Osteocyte (in vitro differentiated cells): Measurements from ENCODE around the gene ZNF610. TPM values are rescaled to one million over a fixed set of nuclear protein-coding genes. Genes with fewer than 3 reads are reported as not detected.
"Not testable (repeated sequence)": the region's sequence is repeated elsewhere in the genome, so short reads cannot be mapped to it uniquely, and the experiment has no call there.

Experiments used
- DNase-seq: peaks from one replicate; pipeline ENCODE4 v3.0.0; 2021; ENCODE audit warnings: mixed read lengths; ENCODE audit not compliant: unreplicated experiment; ENCODE audit errors: extremely low spot score
- H3K27ac Mint-ChIP-seq: one replicate; pipeline ENCODE4 v1.8.0; 2021; ENCODE audit warnings: mild to moderate bottlenecking, mixed read lengths; ENCODE audit not compliant: unreplicated experiment
- H3K27me3 Mint-ChIP-seq: one replicate; pipeline ENCODE4 v1.8.0; 2021; ENCODE audit warnings: mixed read lengths; ENCODE audit not compliant: unreplicated experiment
- H3K36me3 Mint-ChIP-seq: one replicate; pipeline ENCODE4 v1.8.0; 2021; ENCODE audit warnings: mixed read lengths; ENCODE audit not compliant: unreplicated experiment
- H3K4me1 Mint-ChIP-seq: one replicate; pipeline ENCODE4 v1.8.0; 2021; ENCODE audit warnings: mixed read lengths; ENCODE audit not compliant: unreplicated experiment
- H3K4me3 Mint-ChIP-seq: one replicate; pipeline ENCODE4 v1.8.0; 2021; ENCODE audit warnings: mild to moderate bottlenecking, moderate library complexity, mixed read lengths; ENCODE audit not compliant: unreplicated experiment
- H3K9me3 Mint-ChIP-seq: one replicate; pipeline ENCODE4 v1.8.0; 2021; ENCODE audit warnings: mixed read lengths; ENCODE audit not compliant: unreplicated experiment
- CTCF ChIP-seq: fragments of 200-600 bp; sonication (generic); IDR thresholded peaks from 2 replicates; pipeline ENCODE4 v1.5.0; 2021; ENCODE audit warnings: antibody characterized with exemption, mild to moderate bottlenecking, moderate library complexity
- total RNA-seq: library from RNA; stranded (reverse); gene quantifications from 2 replicates; pipeline ENCODE4 v1.2.1, GENCODE V29; 2021

The ZNF610 gene
- total RNA-seq, 1 donor from 2014 or later, result 3.8 TPM

DNA sequence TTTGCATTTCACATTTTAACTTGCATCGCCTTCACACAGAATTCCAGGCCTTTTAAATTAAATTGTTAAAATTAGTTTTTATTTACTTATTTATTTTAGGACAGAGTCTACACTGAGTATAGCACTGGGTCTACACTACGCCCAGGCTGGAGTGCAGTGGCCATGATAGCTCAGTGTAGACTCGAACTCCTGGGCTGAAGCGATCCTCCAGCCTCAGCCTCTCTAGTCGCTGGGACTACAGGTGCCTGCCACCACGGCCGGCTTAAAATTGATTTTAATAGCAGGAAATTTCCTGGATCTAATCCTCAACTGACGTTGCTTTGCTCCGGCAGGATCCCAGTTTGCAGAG lies 301 bp upstream of the ZNF610 start:
- H3K4me1 Mint-ChIP-seq, result peaks cover 12% of the 10 kb centered on the region
- H3K27me3 Mint-ChIP-seq, result no peaks in the 10 kb centered on the region
- H3K9me3 Mint-ChIP-seq, result peaks cover 20% of the 10 kb centered on the region
- peak overlapping the region; percentile 97 for H3K4me3 Mint-ChIP-seq
- no peak for DNase-seq
- H3K27ac Mint-ChIP-seq, result peak overlapping the region; percentile 98
- peaks cover 19% of the 10 kb centered on the region for H3K36me3 Mint-ChIP-seq
- TF ChIP-seq CTCF, result no peak

DNA sequence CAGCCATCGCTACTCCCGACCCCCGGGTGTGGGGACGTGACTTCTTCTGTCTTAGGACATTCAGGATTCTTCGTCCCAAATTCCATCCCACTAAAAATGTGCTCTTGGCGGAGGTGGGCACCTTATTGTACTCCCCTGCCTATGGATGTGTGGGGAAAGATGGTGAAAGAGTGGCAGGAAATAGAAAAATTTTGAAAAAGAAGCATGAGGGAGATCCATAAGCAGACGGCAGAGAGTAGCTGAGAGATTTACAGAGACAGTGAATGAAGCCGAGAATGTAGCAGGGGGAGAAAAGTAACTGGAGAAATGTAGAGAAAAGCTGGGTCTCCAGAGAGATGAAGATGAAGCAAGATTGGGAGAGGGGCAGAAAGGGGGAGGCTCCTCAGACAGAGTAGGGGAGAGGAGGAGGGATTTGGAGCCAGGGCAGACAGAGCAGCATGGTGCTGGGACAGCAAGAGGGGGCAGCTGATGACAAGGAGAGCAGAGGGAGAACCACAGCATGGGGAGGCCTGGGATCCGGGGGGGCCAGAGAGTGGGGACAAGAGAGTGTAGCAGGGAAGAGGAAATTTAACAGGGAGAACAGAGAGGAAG lies 843 bp downstream of the ZNF610 start:
- no peak for DNase-seq
- Mint-ChIP-seq H3K27ac (peak overlapping the region; percentile 98), H3K9me3 (peaks cover 17% of the 10 kb centered on the region), H3K4me3 (peak overlapping the region; percentile 97), H3K27me3 (no peaks in the 10 kb centered on the region), H3K4me1 (peaks cover 12% of the 10 kb centered on the region), H3K36me3 (peaks cover 16% of the 10 kb centered on the region)
- TF ChIP-seq CTCF, result no peak

- Mint-ChIP-seq H3K36me3 (peaks cover 16% of the 10 kb centered on the region), H3K4me1 (peaks cover 12% of the 10 kb centered on the region)
- H3K4me3 Mint-ChIP-seq, H3K27ac Mint-ChIP-seq, H3K27me3 Mint-ChIP-seq, H3K9me3 Mint-ChIP-seq, DNase-seq: not testable (repeated sequence)
Observed at GRCh38 chr19:52339022-52339421, 3.0 kb downstream of the ZNF610 start.

GRCh38 chr19:52343548-52343947 lies 7.5 kb downstream of the ZNF610 start:
- H3K4me3 Mint-ChIP-seq, result no peak overlapping the region

DNA sequence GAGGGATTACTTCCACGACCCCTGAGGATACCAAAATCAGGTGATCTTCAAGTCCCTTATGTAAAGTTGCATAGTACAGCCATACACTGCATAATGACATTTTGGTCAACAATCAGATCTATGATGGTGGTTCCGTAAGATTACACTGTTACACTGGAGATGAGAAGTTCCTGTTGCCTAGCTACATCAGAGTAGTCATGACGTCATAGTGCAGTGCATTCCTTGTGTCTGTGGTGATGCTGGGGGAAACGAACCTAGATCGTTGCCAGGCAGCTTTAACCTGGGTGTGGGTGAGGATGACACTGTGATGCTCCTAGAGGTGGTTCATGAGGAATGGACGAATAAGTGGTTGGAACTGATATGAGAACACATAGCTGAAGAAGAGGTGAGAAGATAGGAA lies 9.1 kb downstream of the ZNF610 start:
- Mint-ChIP-seq H3K4me3 (no peak overlapping the region), H3K4me1 (no peaks in the 10 kb centered on the region), H3K9me3 (peaks cover 25% of the 10 kb centered on the region), H3K27me3 (no peaks in the 10 kb centered on the region), H3K36me3 (peaks cover 26% of the 10 kb centered on the region), H3K27ac (no peak overlapping the region)
- TF ChIP-seq CTCF, result no peak
- no peak for DNase-seq

More at GRCh38 chr19:52343548-52343947, 7.5 kb downstream of the ZNF610 start:
- no peak for DNase-seq
- Mint-ChIP-seq H3K36me3 (peaks cover 19% of the 10 kb centered on the region), H3K9me3 (peaks cover 17% of the 10 kb centered on the region), H3K27ac (no peak overlapping the region), H3K4me1 (no peaks in the 10 kb centered on the region), H3K27me3 (no peaks in the 10 kb centered on the region)
- TF ChIP-seq CTCF, result peak; percentile 37

DNA sequence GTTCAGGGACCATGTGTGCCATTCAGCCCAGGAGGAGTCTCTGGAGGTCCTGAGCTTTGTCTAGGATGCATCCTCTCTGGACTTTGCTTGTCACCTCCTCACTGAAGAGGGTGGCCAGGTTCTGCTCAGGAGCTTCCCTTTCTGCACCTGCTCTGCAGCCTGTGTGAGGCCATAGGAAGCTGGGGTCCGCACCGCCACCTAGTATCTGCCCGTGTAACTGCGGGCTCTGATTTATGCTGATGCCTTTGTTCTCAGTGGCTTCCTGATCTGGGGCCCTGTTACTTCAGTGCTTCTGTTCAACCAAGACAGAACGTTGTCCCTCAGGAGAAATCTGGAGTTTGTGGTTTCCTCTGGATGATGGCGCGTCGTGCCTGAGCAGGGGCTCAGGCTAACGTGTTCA lies 15.5 kb downstream of the ZNF610 start:
- Mint-ChIP-seq H3K9me3 (peaks cover 45% of the 10 kb centered on the region), H3K36me3 (peaks cover 67% of the 10 kb centered on the region), H3K27ac (no peak overlapping the region), H3K4me1 (no peaks in the 10 kb centered on the region), H3K4me3 (no peak overlapping the region), H3K27me3 (no peaks in the 10 kb centered on the region)
- no peak for DNase-seq
- TF ChIP-seq CTCF, result no peak
